NCI-H146 treated with DMSO at 0.1 percent for 48 hours (cell line): ENCODE data around the gene TMC1.
"Not testable (repeated sequence)": the region's sequence is repeated elsewhere in the genome, so short reads cannot be mapped to it uniquely, and the experiment has no call there.

Source experiments
- DNase-seq: peaks from one replicate; lab custom pipeline; 2025; ENCODE audit not compliant: unreplicated experiment; lab: John Stamatoyannopoulos, UW

TMC1 gene

GRCh38 chr9:72749276-72749675, 227.9 kb downstream of the TMC1 start:
- DNase-seq, result no peak

- no peak for DNase-seq
Measured at GRCh38 chr9:72751541-72751940, 230.1 kb downstream of the TMC1 start.

- DNase-seq, result no peak
Measured at GRCh38 chr9:72753266-72753893, 232.0 kb downstream of the TMC1 start.

GRCh38 chr9:72755836-72756235, 234.4 kb downstream of the TMC1 start:
- DNase-seq, result no peak

GRCh38 chr9:72758944-72759343, 237.5 kb downstream of the TMC1 start:
- DNase-seq, result no peak

- no peak for DNase-seq
Measured at GRCh38 chr9:72763022-72763421, 241.6 kb downstream of the TMC1 start.

- no peak for DNase-seq
Measured at GRCh38 chr9:72769546-72769945, 248.1 kb downstream of the TMC1 start.

- DNase-seq, result no peak
Measured at GRCh38 chr9:72772661-72773060, 251.3 kb downstream of the TMC1 start.

GRCh38 chr9:72773570-72773969, 252.2 kb downstream of the TMC1 start:
- DNase-seq, result no peak

- no peak for DNase-seq
Measured at GRCh38 chr9:72775570-72775969, 254.2 kb downstream of the TMC1 start.

GRCh38 chr9:72779614-72780013, 258.2 kb downstream of the TMC1 start:
- DNase-seq, result no peak

GRCh38 chr9:72786948-72787347, 265.5 kb downstream of the TMC1 start:
- DNase-seq, result no peak

GRCh38 chr9:72788966-72789735, 267.7 kb downstream of the TMC1 start:
- DNase-seq, result no peak

- DNase-seq, result no peak
Measured at GRCh38 chr9:72789885-72790284, 268.5 kb downstream of the TMC1 start.

- no peak for DNase-seq
Measured at GRCh38 chr9:72790989-72791388, 269.6 kb downstream of the TMC1 start.

GRCh38 chr9:72791436-72791835, 270.0 kb downstream of the TMC1 start:
- no peak for DNase-seq

GRCh38 chr9:72794946-72795345, 273.5 kb downstream of the TMC1 start:
- no peak for DNase-seq

- no peak for DNase-seq
Measured at GRCh38 chr9:72800328-72800994, 279.1 kb downstream of the TMC1 start.

- DNase-seq, result no peak
Measured at GRCh38 chr9:72805238-72805637, 283.8 kb downstream of the TMC1 start.

- not testable (repeated sequence) for DNase-seq
Measured at GRCh38 chr9:72806313-72806809, 285.0 kb downstream of the TMC1 start.

GRCh38 chr9:72807765-72808445, 286.5 kb downstream of the TMC1 start:
- DNase-seq, result no peak

GRCh38 chr9:72808446-72808768, 287.0 kb downstream of the TMC1 start:
- DNase-seq, result no peak
